HT1080 (cell line): ENCODE results near the gene ARHGAP40. TPM values are rescaled to one million over a fixed set of nuclear protein-coding genes. Genes with fewer than 3 reads are reported as not detected.

Experiments
- DNase-seq: peaks from one replicate; pipeline ENCODE4 v3.0.0-alpha.2; 2015; ENCODE audit warnings: low read depth
- polyA plus RNA-seq, 2 experiments: library from polyadenylated mRNA; depleted of rRNA; stranded (reverse); fragments of >200 nt; gene quantifications; 2 replicates each; pipeline ENCODE4 v1.2.3, GENCODE V29; 2015
- total RNA-seq: library from RNA; depleted of rRNA; stranded (reverse); fragments of >200 nt; shearing (Covaris generic); gene quantifications from 2 replicates; pipeline ENCODE4 v1.2.3, GENCODE V29; 2014; rRNA removed

ARHGAP40 gene
- 0.03 TPM in 1 of 2 replicates, not detected in the other for total RNA-seq
- not detected in 2 replicates for polyA plus RNA-seq (2015; cell fraction: cytosol; rRNA removed)
- 0.06 and 0.11 TPM in 2 replicates for polyA plus RNA-seq (2015; cell fraction: nucleus; rRNA removed)

DNA sequence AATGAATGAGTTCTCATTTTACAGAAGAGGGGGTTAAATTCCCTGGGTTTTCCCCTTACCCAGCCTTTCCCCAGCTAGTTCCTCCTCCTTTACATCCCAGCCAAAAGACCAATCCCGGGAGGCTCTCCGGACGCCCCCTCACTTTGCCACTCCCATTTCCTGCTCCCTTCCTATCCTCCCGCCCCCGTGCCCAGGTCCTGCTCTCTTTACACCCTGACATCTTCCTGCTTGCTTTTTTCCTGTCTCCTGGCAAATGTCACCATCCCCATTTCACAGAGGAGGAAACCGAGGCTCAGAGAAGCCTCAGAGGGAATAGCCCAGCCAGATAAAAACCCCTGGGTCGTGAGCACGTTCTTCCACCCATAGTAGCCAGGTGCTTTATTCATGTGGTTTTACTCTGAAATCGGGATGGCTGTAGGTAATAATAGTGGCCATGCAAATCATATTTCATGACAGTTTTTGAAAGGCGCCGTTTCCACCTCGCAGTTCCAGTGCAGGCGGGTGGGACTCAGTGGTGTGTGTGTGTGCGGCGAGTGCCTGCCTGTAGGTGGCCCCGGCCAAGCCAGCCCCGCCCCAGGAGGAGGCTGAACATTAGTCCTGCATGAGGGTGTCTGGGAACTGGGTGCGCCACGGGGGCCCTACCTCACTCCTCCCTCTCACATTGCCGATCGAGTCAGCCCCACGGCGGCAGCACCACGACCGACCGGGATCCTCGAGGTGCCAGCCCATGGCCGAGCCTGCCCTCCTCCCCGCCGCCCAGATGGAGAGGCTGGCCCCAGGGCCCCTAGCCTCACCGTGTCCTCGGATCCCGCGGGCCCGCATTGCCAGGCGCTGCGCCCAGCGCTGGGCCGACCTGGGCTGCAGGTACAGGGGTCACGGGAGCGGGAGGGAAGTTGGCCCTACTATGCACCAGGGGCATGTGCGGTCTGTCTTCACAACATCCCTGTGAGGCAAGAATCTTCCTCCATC lies at the start of gene ARHGAP40:
Gene ARHGAP40 (plus strand): TSS at position 594 of the 969 bp plus-strand sequence.
- no peak for DNase-seq

DNA sequence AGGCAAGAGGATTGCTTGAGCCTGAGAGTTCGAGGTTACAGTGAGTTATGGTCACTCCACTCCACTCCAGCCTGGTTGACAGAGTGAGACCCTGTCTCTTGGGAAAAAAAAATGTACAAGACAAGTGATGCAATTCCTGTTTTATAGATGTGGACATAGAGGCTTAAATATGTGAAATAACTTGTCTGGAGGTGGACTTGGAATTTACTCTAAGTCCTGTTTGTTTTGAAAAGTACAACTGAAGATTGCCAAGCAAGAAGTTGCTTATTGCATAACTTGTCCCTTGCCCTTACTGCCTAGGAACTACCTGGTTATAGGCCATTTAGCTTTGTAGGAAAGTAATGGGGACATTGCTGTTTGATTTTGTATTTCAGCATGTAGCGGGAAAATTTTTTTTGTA lies 46.6 kb upstream of the ARHGAP40 start:
- DNase-seq, result no peak

DNA sequence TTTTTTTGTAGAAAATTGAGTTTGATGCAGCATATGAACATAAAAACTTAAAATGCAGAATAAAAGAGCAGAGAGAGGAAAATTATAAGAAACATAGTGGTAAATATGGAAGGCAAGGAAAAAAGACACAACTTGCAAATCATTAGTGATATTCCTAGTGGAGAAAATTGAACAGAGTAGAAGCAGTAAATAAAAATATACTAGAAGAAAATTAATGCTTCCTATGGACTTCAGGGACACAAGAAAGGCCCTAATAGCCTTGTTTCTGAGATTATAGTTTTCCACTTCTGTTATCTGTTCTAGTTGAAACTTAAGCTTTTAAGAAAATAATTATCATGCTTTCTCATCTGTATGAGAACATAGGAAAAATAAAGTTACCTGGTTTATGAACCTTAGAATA lies 46.2 kb upstream of the ARHGAP40 start:
- DNase-seq, result no peak

DNA sequence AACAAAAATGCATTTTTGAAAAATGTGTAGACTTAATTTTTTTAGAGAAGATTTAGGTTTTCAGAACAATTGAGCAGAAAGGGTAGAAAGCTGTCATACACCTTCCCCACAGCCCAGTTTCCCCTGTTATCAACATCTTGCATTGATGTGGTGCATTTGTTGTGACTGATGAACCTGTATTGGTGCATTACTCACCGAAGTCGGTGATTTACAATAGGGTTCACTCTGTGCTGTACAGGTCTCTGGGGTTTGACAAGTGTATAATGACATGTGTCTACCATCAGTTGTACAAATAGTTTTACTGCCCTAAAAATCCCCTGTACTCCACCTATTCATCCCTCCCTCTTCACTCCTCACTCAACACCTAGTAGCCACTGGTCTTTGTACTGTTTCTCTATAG lies 44.4 kb upstream of the ARHGAP40 start:
- no peak for DNase-seq

DNA sequence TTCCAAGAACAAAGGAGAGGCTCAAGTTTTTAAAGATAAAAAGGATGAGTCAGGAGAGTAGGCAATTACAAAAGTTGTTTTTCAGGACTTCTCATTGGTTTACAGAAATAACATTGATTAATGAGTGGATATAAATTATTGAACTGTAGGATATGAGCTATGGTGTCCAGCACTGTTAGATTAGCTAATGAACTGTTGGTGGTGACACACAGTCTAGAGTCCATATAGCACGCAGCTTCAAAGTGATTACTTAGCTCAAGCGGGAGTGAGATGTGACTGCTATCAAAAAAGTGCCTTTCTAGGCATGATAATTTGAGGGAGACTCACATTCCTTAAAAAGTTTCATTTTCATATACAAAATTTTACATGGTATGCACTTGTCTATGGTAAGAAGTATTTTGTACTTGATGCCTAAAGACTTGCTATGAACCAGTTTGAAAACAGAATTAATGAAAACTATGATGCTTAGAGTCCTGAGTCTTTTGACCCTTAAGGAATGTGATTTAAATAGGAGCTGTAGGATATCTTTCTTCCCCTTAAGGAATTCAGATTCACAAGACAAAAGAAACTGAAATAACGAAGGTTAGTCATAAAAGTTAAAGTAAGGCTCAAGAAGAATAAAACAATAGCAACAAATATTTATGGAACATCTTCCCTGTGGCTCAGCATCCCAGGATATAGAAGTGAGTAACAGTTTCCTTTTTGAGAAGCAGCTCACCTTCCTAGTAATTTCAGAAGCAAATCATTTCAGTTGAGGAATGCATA lies 42.8 kb upstream of the ARHGAP40 start:
- DNase-seq, result no peak

DNA sequence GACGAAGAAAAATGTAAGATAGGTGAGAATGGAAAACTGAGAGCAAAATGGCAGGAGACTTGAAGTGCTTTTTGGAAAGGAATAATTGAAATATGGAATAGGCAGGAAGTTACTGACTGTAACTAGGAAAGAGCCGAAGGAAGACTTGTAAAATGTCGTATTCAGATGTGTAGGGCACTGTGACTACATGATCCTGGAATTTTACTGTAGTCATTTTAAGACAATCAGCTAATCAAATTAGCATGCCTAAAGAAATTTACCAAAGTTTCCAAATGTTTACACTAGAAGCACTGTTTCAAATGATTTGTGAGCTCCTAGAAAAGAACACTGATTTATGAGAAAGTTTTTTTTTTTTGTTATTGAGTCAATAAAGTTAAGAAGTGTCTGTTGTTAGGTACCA lies 41.8 kb upstream of the ARHGAP40 start:
- no peak for DNase-seq

DNA sequence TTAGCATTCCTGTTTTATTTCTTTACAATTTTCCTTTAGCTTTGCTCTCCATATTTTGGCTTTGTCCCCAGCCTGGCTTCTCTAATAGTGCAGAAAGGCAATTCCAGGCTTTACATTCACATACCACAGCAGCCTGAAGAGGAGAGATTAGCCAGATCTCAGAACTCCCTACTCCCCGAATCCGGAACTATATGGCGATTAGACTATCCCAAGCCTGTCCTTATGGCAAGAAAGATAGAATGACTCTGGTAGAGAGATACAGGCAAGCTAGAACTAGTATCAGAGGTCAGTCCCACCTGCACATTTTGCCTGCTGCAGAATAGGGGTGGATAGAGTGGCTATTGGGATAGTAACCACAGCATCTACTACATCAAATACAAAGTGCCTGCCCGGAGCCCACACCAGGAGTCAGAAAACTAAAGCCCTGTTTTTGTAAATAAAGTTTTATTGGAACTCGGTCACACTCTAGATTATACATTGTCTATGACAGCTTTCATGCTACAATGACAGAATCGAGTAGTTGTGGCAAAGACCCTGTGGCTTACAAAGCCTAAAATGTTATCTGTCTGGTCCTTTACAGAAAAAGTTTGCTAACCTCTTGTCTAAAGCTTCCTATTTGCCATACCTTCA lies 37.7 kb upstream of the ARHGAP40 start:
- DNase-seq, result no peak

DNA sequence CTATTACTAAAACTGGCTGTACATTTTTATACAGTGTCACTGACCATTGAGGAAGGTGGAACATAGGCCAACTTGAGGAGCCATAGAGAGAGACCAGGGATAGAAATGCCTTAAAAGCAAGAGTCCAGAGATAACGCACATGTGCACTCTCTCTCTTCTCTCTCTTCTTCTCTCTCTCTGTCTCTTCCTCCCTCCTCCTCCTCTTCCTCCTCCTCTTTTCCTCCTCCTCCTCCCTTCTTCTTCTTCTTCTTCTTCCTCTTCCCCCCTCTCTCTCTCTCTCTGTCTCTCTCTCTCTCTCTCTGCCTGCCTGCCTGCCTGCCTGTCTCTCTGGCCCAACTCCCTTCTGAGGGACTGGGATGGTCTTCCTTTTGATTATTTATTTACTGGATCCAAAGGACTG lies 36.9 kb upstream of the ARHGAP40 start:
- DNase-seq, result no peak

DNA sequence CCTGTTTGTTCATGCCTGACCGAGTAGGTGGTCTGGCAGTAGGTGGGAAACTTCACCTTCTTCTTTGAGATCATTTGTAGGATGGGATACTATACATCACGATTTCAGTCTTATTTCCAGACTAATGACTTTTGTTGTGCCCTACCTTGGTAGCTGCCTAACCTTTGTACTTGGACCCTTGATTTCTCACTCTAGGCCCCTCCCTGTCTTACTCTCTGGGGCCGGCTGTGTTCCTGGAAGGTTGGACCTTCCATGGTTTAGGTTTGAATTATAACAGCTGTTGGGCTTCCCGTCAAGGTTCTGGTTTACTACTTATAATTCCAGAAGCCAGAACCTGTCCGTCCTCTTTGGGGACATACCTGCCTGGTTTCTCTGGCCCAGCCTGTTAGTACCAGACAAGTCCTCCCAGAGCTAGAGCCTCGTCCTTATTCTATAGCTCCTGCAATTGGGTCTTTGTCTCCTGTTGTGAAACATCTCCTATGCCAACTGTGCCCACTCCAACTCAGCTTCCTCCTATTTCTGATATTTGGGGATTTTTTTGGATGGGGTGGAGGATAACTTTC lies 35.5 kb upstream of the ARHGAP40 start:
- DNase-seq, result no peak

DNA sequence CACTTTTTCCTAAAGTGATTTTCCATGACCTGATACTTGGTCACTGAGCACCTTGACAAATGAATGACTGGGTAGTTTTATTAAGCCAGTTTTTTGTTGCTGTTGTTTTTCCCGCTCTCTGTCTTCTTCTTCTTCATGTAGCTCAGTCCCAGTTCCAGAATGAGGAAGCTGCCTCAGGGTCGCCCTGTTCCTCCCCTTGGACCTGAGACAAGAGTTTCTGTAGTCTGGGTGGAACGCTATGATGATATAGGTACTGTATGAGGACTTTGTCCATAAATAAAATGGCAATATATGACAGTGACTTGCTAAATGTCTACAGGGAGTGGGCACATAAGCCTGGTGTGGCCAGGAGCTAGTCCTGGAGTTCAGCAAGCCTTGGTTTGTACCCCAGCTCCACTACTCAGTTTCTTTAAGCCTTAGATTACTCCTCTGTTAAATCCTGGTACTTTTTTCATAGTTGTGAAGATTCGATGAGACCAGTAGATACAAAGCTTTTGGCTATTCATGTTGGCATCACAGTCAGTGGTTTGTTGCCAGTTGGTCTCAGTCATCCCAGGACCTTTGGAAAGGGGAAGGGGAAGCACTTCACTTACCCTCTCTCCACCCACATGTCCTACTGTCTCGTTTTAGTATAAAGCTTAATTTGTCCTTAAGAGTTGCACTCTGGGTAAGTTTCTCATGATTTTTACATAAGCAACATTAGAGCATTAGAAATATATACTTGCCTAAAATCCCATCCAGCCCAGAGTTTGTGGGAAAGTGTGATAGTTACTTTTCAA lies 31.7 kb upstream of the ARHGAP40 start:
- no peak for DNase-seq

DNA sequence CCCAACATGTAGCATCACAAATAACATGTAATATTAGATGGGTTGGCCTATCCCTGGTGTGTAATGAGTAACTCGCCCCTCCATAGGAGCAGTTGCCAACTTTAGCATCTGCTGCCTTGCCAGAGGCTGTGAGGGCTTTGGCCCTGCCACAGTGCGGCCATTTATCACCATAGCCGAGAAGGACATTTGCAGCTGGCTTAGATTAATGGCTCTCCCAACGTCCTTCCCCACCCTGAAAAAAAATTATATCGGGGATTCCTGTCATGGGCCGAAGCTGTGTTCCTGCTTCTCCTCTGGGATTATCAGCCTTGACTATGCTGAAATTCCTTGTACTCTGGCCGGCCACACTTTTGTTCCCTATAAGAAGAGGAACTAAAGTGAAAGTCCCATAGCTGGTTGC lies 28.2 kb upstream of the ARHGAP40 start:
- no peak for DNase-seq

DNA sequence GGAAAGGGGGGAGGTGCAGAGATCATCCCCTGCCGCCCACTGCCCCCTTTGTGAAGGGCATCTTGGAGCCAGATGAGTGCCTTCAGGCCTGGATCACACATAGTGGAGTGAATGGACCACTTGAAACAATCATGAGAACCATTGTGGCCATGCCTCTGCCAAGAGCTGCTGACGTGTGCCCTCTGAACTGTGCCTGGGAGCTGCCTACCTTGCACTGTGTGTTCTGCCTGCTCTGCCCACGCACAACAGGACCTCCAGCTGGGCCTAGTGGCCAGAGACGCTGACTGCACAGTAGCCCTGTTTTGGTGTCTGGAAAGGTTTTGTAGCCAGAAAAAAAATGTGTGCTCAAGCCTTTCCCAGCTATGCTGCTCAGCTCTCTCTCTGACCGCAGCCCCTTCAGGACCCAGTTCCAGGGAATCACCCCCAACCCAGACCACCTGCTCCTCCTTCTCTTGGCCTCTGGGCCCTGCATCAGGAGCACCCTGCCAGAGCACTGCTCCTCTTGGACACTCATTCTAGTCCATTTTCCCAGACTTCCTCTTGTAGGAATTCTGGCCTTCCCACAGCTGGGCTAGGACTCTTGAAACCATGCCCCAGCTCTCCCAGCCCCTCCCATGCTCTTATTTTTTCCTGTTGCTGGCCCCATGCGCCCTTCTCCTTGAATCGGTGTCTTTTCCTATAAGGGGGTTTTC lies 22.2 kb upstream of the ARHGAP40 start:
- no peak for DNase-seq

DNA sequence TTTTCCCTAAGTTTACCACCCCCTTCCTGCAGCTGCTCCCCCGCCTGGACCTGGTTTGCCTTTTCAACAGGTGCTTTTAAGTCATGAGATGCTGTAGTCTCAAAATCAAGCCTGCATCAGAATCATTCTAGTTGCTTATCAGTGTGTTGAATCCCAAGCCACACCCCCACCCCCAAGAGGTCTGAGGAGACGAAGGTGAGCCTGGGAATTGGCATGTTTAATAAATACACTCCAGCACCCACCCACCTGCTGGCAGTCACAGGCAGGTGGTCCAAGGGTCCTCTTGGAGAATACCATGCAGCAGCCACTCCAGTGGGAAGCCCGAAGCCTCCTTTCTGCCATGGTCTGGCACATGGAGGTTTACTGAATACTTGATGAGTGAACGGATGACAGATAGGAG lies 21.7 kb upstream of the ARHGAP40 start:
- no peak for DNase-seq

DNA sequence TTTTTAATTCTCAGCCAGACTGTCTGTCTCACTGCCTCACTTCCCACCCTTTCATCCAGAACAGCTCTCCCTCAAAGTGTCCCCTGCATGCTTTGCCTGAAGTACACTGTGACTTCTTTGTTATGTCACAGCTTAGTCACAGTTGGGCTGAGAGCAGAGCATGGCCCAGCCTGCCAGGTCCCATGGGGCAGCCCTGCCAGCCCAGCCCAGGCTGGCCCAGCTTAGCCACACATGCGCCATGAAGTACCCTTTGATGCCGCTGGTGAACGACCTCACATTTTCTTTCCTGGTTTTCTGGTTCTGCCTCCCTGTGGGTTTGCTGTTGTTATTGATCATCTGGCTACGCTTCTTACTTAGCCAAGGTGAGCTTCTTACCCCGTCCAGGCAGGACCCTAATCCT lies 20.6 kb upstream of the ARHGAP40 start, which contains the start of gene ADIG:
Gene ADIG (plus strand): TSS at position 185 of the 400 bp plus-strand sequence. CDS start 54 bp downstream, at position 239.
- DNase-seq, result no peak

DNA sequence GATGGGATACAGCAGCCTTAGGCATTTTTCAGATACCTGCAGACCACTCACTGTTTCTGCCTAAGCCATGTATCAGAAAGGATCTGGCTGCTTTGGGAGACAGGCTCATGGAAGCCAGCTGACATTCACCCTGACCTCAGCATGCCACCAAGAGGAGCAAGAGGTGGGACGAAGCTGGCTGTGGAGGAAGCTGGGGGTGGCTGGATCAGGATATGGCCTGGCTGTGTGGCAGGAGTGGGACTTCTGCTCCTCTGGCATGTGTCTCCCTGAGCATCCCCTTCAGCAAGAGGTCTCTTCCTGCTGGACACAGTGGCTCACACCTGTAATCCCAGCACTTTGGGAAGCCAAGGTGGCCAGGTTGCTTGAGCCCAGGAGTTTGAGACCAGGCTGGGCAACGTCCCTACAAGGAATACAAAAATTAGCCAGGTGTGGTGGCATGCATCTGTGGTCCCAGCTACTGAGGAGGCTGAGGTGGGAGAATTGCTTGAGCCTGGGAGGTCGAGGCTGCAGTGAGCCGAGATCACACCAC lies 19.7 kb upstream of the ARHGAP40 start:
- DNase-seq, result no peak

DNA sequence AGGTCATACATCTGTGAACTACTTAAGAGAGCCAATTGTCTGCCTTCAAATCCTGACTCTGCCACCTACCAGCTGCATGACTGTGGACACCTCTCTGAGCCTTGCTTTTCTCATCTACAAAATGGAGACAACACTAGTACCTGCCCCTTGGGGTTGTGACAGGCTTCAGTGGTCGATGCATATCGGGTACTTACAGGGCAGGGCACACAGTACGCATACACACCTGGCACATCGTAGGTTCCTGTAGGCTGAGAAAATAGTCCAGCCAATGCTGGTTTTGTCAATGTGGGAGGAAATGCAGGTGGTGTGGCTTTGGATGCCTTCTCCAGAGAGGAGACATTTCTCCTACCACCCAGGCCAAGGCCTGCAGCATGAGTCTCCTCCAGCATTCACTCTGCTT lies 18.3 kb upstream of the ARHGAP40 start:
- no peak for DNase-seq

DNA sequence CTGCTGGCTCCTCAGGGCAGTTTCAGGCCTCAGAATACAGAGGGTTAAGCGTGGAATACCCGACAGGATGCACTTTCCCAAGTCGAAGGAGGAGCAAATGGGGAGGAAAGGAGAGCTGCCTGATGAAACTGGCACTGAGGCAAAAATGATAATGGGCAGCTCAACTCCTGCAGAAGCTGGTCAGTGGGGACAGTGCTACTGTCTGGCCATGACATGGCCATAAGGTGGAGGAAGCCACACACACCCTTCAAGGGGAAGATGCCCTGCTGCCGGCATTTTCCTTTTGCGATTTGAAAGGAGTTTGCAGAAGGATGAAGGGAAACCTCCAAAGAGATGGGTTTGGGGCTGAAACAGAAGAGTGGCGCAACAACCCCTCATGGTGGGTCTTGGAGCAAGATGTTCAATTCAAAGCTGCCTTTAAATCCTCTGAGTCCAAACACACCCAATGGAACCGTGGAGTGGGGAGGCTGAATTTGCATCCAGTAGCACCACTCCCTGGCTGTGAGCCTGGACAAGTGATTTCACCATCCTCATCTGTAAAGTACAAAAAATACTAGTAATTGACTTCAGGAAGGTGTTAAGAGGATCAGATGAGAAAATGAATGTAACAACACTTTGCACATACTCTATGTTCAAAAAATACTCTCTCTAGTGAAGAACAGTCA lies 17.4 kb upstream of the ARHGAP40 start:
- no peak for DNase-seq

DNA sequence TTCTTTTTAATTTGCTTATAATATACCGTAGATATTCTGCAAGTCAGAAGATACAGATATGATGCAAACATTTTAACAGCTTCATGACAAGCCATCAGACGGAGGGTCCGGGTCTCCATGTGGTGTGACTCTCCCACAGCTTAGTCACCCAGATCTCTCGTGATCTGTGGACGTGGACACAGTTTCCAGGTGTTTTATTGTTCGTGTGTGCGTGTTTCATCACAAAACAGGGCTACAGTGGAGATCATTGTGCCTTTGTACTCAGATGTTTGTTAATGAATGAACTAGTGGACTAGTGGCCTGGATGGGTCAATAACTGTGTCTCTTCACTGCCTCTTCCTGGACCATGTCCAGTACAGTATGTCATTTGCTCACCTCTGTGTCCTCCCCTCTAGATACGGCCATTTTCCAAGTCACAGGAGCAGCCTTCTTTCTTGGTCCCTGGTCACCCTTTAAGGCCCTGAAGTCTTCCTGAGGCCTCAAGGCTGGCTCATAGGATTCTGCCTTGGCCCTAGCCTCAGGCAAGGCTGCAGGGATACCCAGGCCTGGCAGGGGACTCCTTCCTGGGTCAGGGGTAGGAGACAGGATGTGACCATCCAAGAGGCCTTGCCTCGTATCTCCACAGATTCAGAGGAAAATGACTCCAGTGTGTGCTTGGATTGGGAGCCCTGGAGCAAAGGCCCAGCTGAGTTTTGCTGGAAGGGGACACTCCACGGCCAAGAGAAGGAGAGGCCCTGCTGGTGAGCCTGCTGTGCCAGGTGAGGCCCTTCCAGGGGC lies 16.0 kb upstream of the ARHGAP40 start:
- DNase-seq, result no peak
